ENCODE results near the gene ELMOD1.

- no peak for TF ChIP-seq CTCF (IDR thresholded peaks at IDR 0.05)
- TF ChIP-seq POLR2A (IDR thresholded peaks at IDR 0.05) = no peak
These were observed 40.6 kb upstream of the ELMOD1 start for GRCh38 chr11:107550304-107550703.
